ENCODE measurements around the gene TENM4.
A peak's percentile ranks its signal among the peaks of the same experiment; 100 is the strongest.

TENM4 gene

GRCh38 chr11:79403839-79404238 lies 37.0 kb downstream of the TENM4 start:
- DNase-seq (ENCODE audit: extremely low spot score) = no peak
- ChIA-PET CTCF (interaction anchor here (1.2 to 1.6 kb wide), 5 partner anchors 32 to 89 kb away, joined by 3 to 4 read pairs (median 3); no protein-coding TSS in a partner anchor), POLR2A (no interaction called here)
- no peak for TF ChIP-seq CTCF (IDR thresholded peaks at IDR 0.05; ENCODE audit: control extremely low read depth, extremely low read depth, low read depth, missing control alignments)

GRCh38 chr11:79402912-79403311 lies 37.9 kb downstream of the TENM4 start:
- DNase-seq (ENCODE audit: extremely low spot score) = no peak
- no peak for TF ChIP-seq CTCF (IDR thresholded peaks at IDR 0.05; ENCODE audit: control extremely low read depth, extremely low read depth, low read depth, missing control alignments)
- POLR2A ChIA-PET = no interaction called here
- CTCF ChIA-PET = interaction anchor here (0.7 to 3.7 kb wide), 6 partner anchors 12 to 89 kb away, joined by 3 to 73 read pairs (median 3); no protein-coding TSS in a partner anchor

GRCh38 chr11:79400717-79401330 lies 40.0 kb downstream of the TENM4 start:
- TF ChIP-seq CTCF (IDR thresholded peaks at IDR 0.05; ENCODE audit: control extremely low read depth, extremely low read depth, low read depth, missing control alignments) = peak; percentile 63
- ChIA-PET CTCF (interaction anchor here (0.8 to 3.7 kb wide), 27 partner anchors 9 to 1836 kb away, joined by 3 to 73 read pairs (median 4); no protein-coding TSS in a partner anchor), POLR2A (no interaction called here)
- DNase-seq (ENCODE audit: extremely low spot score) = peak; percentile 29

DNA sequence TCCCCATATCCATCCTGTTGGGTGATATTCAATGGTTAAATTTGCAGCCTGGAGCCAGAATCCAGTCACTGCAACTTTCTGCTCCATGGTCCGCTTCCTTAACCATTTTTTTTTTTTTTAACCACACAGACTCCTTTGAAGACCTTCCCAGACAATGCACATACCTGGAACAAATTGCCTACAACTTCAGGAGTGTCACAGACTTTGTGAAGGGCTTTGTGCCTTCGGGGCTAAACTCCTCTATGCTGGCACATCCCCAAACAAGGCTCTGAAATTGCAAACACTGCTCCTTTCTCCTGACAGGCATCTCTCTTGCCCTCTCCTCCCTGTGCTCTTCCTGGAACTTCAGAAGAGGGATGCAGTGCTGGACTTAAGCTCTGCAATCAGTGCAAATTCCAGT lies 40.6 kb downstream of the TENM4 start:
- TF ChIP-seq CTCF (IDR thresholded peaks at IDR 0.05; ENCODE audit: control extremely low read depth, extremely low read depth, low read depth, missing control alignments) = no peak
- POLR2A ChIA-PET = no interaction called here
- DNase-seq (ENCODE audit: extremely low spot score) = no peak
- CTCF ChIA-PET = interaction anchor here (0.8 to 3.7 kb wide), 21 partner anchors 8 to 1837 kb away, joined by 3 to 73 read pairs (median 5); no protein-coding TSS in a partner anchor

GRCh38 chr11:79397252-79397651 lies 43.6 kb downstream of the TENM4 start:
- no peak for TF ChIP-seq CTCF (IDR thresholded peaks at IDR 0.05; ENCODE audit: control extremely low read depth, extremely low read depth, low read depth, missing control alignments)
- ChIA-PET POLR2A (no interaction called here), CTCF (interaction anchor here (0.8 to 1.2 kb wide), 2 partner anchors 8 to 14 kb away, joined by 3 read pairs; no protein-coding TSS in a partner anchor)
- DNase-seq (ENCODE audit: extremely low spot score) = no peak

DNA sequence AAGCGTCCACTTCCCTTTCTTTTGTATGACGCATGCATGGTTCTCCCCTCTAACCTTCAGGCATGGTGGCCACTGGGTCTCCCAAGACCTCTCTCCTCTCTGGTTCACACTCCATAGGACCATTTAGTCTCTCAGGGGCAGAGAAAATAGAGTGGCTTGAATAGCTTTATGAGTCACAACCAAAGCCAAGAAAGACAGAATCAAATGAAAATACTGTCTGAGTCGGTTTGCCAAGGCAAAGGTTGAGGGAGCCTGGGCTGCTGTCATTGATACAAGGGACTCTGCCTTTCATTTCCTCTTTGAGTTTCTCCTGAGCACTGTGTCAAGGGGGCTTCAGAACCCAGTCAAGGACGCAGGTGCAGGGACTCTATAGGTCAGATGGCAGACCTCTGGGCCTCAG lies 44.2 kb downstream of the TENM4 start:
- ChIA-PET POLR2A (no interaction called here), CTCF (interaction anchor here (0.8 to 1.2 kb wide), 2 partner anchors 9 to 13 kb away, joined by 3 read pairs; no protein-coding TSS in a partner anchor)
- TF ChIP-seq CTCF (IDR thresholded peaks at IDR 0.05; ENCODE audit: control extremely low read depth, extremely low read depth, low read depth, missing control alignments) = no peak
- no peak for DNase-seq (ENCODE audit: extremely low spot score)
